Osteoblast (primary cell): ENCODE measurements around the gene ZNHIT2. TPM values are rescaled to one million over a fixed set of nuclear protein-coding genes. Genes with fewer than 3 reads are reported as not detected.

Experiments
- DNase-seq: peaks from one replicate; pipeline ENCODE4 v3.0.0; 2011; ENCODE audit warnings: low spot score, mixed read lengths; ENCODE audit not compliant: insufficient read length; ENCODE audit errors: missing footprints
- H2AFZ ChIP-seq: 2 replicates; pipeline ENCODE4 v1.6.0; 2011; ENCODE audit warnings: mild to moderate bottlenecking, low read length
- H3K27ac ChIP-seq: 2 replicates; pipeline ENCODE4 v1.5.1; 2011; ENCODE audit warnings: mild to moderate bottlenecking, low read depth, low read length, moderate library complexity
- H3K27me3 ChIP-seq: 2 replicates; pipeline ENCODE4 v1.6.0; 2012; ENCODE audit warnings: mild to moderate bottlenecking, control low read depth, inconsistent platforms, low read length, moderate library complexity; ENCODE audit not compliant: insufficient read depth
- H3K36me3 ChIP-seq: 2 replicates; pipeline ENCODE4 v1.5.1; 2011; ENCODE audit warnings: mild to moderate bottlenecking, low read length, control low read depth, moderate library complexity; ENCODE audit not compliant: insufficient read depth
- H3K4me1 ChIP-seq: 2 replicates; pipeline ENCODE4 v1.5.1; 2011; ENCODE audit warnings: mild to moderate bottlenecking, low read length, control low read depth, moderate library complexity; ENCODE audit not compliant: insufficient read depth
- H3K4me2 ChIP-seq: 2 replicates; pipeline ENCODE4 v1.6.0; 2011; ENCODE audit warnings: mild to moderate bottlenecking, low read length; ENCODE audit not compliant: insufficient read depth
- H3K4me3 ChIP-seq: fragments of 200-600 bp; sonication (generic); 3 replicates; pipeline ENCODE4 v1.5.1; 2012; ENCODE audit warnings: mild to moderate bottlenecking, low read length, inconsistent platforms; ENCODE audit not compliant: insufficient read depth
- H3K79me2 ChIP-seq: 2 replicates; pipeline ENCODE4 v1.6.0; 2012; ENCODE audit warnings: mild to moderate bottlenecking, low read length, control low read depth, inconsistent platforms; ENCODE audit not compliant: insufficient read depth
- H3K9me3 ChIP-seq: 2 replicates; pipeline ENCODE4 v1.5.1; 2011; ENCODE audit warnings: low read depth, low read length, control low read depth
- H4K20me1 ChIP-seq: 2 replicates; pipeline ENCODE4 v1.6.0; 2012; ENCODE audit warnings: mild to moderate bottlenecking, low read length, control low read depth; ENCODE audit not compliant: insufficient read depth
- CTCF ChIP-seq: IDR thresholded peaks from 2 replicates; pipeline ENCODE4 v1.5.1; 2011; ENCODE audit warnings: mild to moderate bottlenecking, low read depth, low read length, moderate library complexity; ENCODE audit errors: extremely low read depth
- total RNA-seq: library from RNA; depleted of rRNA; stranded (reverse); fragments of >200 nt; gene quantifications from 2 replicates; pipeline ENCODE4 v1.2.3, GENCODE V29; 2012

The ZNHIT2 gene
- total RNA-seq, 1 donor, result 12.3 TPM

- no peaks in the 10 kb centered on the region for H3K4me1 ChIP-seq
- no peaks in the 10 kb centered on the region for H4K20me1 ChIP-seq
- peaks cover 2% of the 10 kb centered on the region for H3K79me2 ChIP-seq
- H3K4me3 ChIP-seq, result no peak overlapping the region
- TF ChIP-seq CTCF, result no peak
- no peaks in the 10 kb centered on the region for H3K36me3 ChIP-seq
- DNase-seq, result peak; percentile 32
- no peaks in the 10 kb centered on the region for H3K27me3 ChIP-seq
- H2AFZ ChIP-seq, result no peak overlapping the region
- no peaks in the 10 kb centered on the region for H3K9me3 ChIP-seq
- no peak overlapping the region for H3K4me2 ChIP-seq
- H3K27ac ChIP-seq, result no peak overlapping the region
These were observed 44.9 kb downstream of the ZNHIT2 start for GRCh38 chr11:65072631-65072966.

DNA sequence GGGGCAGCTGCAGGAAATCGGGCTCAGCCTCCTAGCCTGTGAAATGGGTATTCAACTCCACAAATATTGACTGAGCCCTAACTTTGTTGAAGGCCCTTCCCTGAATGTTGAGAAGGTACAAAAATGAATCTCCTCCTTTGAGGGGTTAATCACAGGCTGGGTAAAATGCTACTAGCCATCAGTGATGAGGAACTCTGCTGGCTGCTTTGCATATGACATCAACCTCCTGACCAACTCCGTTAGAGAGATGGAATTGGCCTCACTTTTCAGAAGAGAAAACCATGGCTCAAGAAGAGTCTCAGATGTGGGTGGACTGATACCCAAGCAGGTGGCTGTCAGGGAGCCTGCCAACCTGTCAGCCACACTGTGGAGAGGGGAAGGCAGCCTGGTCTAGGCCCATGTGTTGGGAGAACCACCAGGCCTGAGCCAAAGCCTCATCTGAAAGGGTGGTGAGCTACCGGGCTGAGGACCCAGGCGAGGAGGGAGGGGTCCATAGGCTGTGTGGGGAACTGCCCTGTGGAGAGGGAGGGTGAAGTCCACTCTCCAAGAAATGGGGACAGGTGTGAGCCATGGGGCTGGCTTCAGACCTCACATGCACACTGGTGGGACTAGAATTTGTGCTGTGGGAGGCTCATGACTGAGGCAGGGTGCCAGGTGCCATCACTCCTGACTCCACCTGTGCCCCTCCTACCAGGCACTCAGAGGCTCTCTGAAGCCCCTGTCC, 45.4 kb downstream of the ZNHIT2 start:
- Histone ChIP-seq H3K4me2 (no peak overlapping the region), H3K79me2 (no peaks in the 10 kb centered on the region), H3K27ac (no peak overlapping the region), H3K4me1 (no peaks in the 10 kb centered on the region), H3K27me3 (no peaks in the 10 kb centered on the region), H3K36me3 (no peaks in the 10 kb centered on the region), H3K4me3 (no peak overlapping the region), H3K9me3 (no peaks in the 10 kb centered on the region), H2AFZ (peak overlapping the region; percentile 29), H4K20me1 (no peaks in the 10 kb centered on the region)
- no peak for TF ChIP-seq CTCF
- peak; percentile 69 for DNase-seq

- no peak for TF ChIP-seq CTCF
- Histone ChIP-seq H3K27ac (no peak overlapping the region), H3K4me3 (no peak overlapping the region), H3K36me3 (no peaks in the 10 kb centered on the region), H3K4me1 (no peaks in the 10 kb centered on the region), H3K27me3 (no peaks in the 10 kb centered on the region), H2AFZ (no peak overlapping the region), H3K79me2 (no peaks in the 10 kb centered on the region), H3K9me3 (no peaks in the 10 kb centered on the region), H4K20me1 (no peaks in the 10 kb centered on the region), H3K4me2 (no peak overlapping the region)
- no peak for DNase-seq
These were observed 48.3 kb downstream of the ZNHIT2 start for GRCh38 chr11:65069217-65069616.

DNA sequence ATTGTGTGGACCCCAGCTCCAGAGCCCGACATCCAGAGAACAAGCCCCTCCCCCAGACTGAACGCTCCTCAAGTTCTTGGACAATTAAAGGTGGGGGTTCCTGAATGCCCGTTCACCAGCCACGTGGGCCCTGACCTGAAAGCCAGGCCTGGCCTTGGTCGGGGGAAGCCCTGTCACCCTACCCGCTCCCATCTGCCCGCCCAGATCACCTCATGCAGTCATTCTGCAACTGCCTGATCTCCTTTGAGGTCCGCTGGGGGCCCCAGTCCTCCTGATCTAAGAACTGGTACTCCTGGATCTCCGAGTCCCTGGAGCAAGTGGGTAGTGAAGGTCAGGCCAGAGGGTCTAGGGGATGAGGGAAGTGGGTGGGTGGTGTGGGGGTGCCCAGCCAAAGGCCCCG, 50.1 kb downstream of the ZNHIT2 start:
- H3K27ac ChIP-seq, result no peak overlapping the region
- H3K4me1 ChIP-seq, result no peaks in the 10 kb centered on the region
- no peaks in the 10 kb centered on the region for H3K79me2 ChIP-seq
- no peak for TF ChIP-seq CTCF
- no peak overlapping the region for H3K4me3 ChIP-seq
- no peaks in the 10 kb centered on the region for H3K27me3 ChIP-seq
- H2AFZ ChIP-seq, result no peak overlapping the region
- DNase-seq, result peak; percentile 17
- no peak overlapping the region for H3K4me2 ChIP-seq
- no peaks in the 10 kb centered on the region for H3K9me3 ChIP-seq
- H4K20me1 ChIP-seq, result no peaks in the 10 kb centered on the region
- H3K36me3 ChIP-seq, result no peaks in the 10 kb centered on the region
